ENCODE measurements around the gene ADRA2C. TPM values are rescaled to one million over a fixed set of nuclear protein-coding genes. Genes with fewer than 3 reads are reported as not detected.

The ADRA2C gene
- total and polyA plus RNA-seq, 2 of the 13 experiments (the other 11 are each of a cell fraction or from before 2014, with no cell fraction given) = 15.4 to 69.7 TPM

GRCh38 chr4:3803475-3803847 lies 37.3 kb downstream of the ADRA2C start (continued):
- TF ChIP-seq PATZ1 (CRISPR knock-in tag; IDR thresholded peaks at IDR 0.05) = peak; percentile 77; the same call in 1 of the 2 replicates
- TF ChIP-seq MED1 (CRISPR knock-in tag; IDR thresholded peaks at IDR 0.05) = 0 out of 2 replicates have a peak, but pooled peaks have one; percentile 5
- TF ChIP-seq PAF1 (CRISPR knock-in tag; IDR thresholded peaks at IDR 0.05) = no peak
- no peak for TF ChIP-seq RFX5 (IDR thresholded peaks at IDR 0.05; ENCODE audit: low read depth, low read length)
- no peak for TF ChIP-seq TRIM22 (IDR thresholded peaks at IDR 0.05)
- no peak for TF ChIP-seq ZNF597 (CRISPR knock-in tag; IDR thresholded peaks at IDR 0.05)
- TF ChIP-seq CCAR2 (optimal IDR thresholded peaks at IDR 0.05; ENCODE audit: low read depth, low read length) = no peak
- TF ChIP-seq PRMT3 (CRISPR knock-in tag; IDR thresholded peaks at IDR 0.05; ENCODE audit: borderline replicate concordance, low read depth) = no peak
- no peak for TF ChIP-seq ZNF275 (CRISPR knock-in tag; IDR thresholded peaks at IDR 0.05; ENCODE audit: borderline replicate concordance)
- no peak for TF ChIP-seq MBD4 (IDR thresholded peaks at IDR 0.05; ENCODE audit: borderline replicate concordance, low read length)
- TF ChIP-seq KLF15 (CRISPR knock-in tag; IDR thresholded peaks at IDR 0.05; ENCODE audit: borderline replicate concordance) = no peak
- no peak for TF ChIP-seq TFDP2 (CRISPR knock-in tag; IDR thresholded peaks at IDR 0.05)
- TF ChIP-seq FOXM1 (CRISPR knock-in tag; IDR thresholded peaks at IDR 0.05) = no peak
- TF ChIP-seq MAFK (conservative IDR thresholded peaks at IDR 0.05 in 1 of 2, IDR thresholded peaks at IDR 0.05 in 1 of 2; ENCODE audit: low read length in 2 of 2) = no peak
- no peak for TF ChIP-seq ZNF205 (CRISPR knock-in tag; IDR thresholded peaks at IDR 0.05)
- no peak; the same call in 1 of the 2 replicates for TF ChIP-seq THAP7 (CRISPR knock-in tag; IDR thresholded peaks at IDR 0.05)
- TF ChIP-seq ZNF530 (CRISPR knock-in tag; IDR thresholded peaks at IDR 0.05; ENCODE audit: low read depth) = no peak
- TF ChIP-seq NR2F2 (IDR thresholded peaks at IDR 0.05; ENCODE audit: borderline replicate concordance, low read depth) = no peak; the same call in 1 of the 2 replicates
- 0 out of 2 replicates have a peak, but pooled peaks have one; percentile 40 for TF ChIP-seq HNRNPL (IDR thresholded peaks at IDR 0.05; ENCODE audit: low read depth, low read length)
- no peak for TF ChIP-seq ZNF7 (CRISPR knock-in tag; IDR thresholded peaks at IDR 0.05)
- TF ChIP-seq EZH2 (conservative IDR thresholded peaks at IDR 0.05; ENCODE audit: low read depth, low read length) = no peak
- TF ChIP-seq ZNF605 (CRISPR knock-in tag; IDR thresholded peaks at IDR 0.05) = no peak
- no peak for TF ChIP-seq ZFP36L1 (CRISPR knock-in tag; IDR thresholded peaks at IDR 0.05)

Measured in HepG2 (cell line).